HG03280 (cell line): Measurements from ENCODE around the gene GRK3.
A peak's percentile ranks its signal among the peaks of the same experiment; 100 is the strongest.
"Not testable (repeated sequence)": the region's sequence is repeated elsewhere in the genome, so short reads cannot be mapped to it uniquely, and the experiment has no call there.

Experiments used
- ATAC-seq: cut with Tn5 transposase; IDR thresholded peaks from one replicate; pipeline ENCODE4 v1.9.1; 2021; ENCODE audit warnings: mild to moderate bottlenecking, moderate library complexity; ENCODE audit not compliant: unreplicated experiment

GRK3 gene

GRCh38 chr22:25564320-25564978 is at the start of gene GRK3:
Gene GRK3, plus strand, starts transcription at chr22:25564675. Its CDS starts 366 bp downstream, at chr22:25565041.
- peak; percentile 50 for ATAC-seq

- no peak for ATAC-seq
Measured at GRCh38 chr22:25518000-25518663, 46.3 kb upstream of the GRK3 start.

- ATAC-seq = no peak
Measured at GRCh38 chr22:25525376-25525775, 39.1 kb upstream of the GRK3 start.

GRCh38 chr22:25525804-25526584 is 38.5 kb upstream of the GRK3 start:
- ATAC-seq = not testable (repeated sequence)

- not testable (repeated sequence) for ATAC-seq
Measured at GRCh38 chr22:25527016-25527415, 37.5 kb upstream of the GRK3 start.

GRCh38 chr22:25528068-25528467 is 36.4 kb upstream of the GRK3 start:
- not testable (repeated sequence) for ATAC-seq

- not testable (repeated sequence) for ATAC-seq
Measured at GRCh38 chr22:25529059-25529458, 35.4 kb upstream of the GRK3 start.

GRCh38 chr22:25529541-25530137 is 34.8 kb upstream of the GRK3 start:
- not testable (repeated sequence) for ATAC-seq

- ATAC-seq = not testable (repeated sequence)
Measured at GRCh38 chr22:25531677-25532076, 32.8 kb upstream of the GRK3 start.

GRCh38 chr22:25534724-25535123 is 29.8 kb upstream of the GRK3 start:
- ATAC-seq = no peak

GRCh38 chr22:25536589-25536988 is 27.9 kb upstream of the GRK3 start:
- ATAC-seq = no peak

- ATAC-seq = no peak
Measured at GRCh38 chr22:25540166-25540907, 24.1 kb upstream of the GRK3 start.

GRCh38 chr22:25540908-25541660 is 23.4 kb upstream of the GRK3 start:
- no peak for ATAC-seq

- ATAC-seq = no peak
Measured at GRCh38 chr22:25542191-25542590, 22.3 kb upstream of the GRK3 start.

- no peak for ATAC-seq
Measured at GRCh38 chr22:25542720-25543402, 21.6 kb upstream of the GRK3 start.

- no peak for ATAC-seq
Measured at GRCh38 chr22:25545146-25545545, 19.3 kb upstream of the GRK3 start.

GRCh38 chr22:25545672-25546071 is 18.8 kb upstream of the GRK3 start:
- no peak for ATAC-seq

- ATAC-seq = no peak
Measured at GRCh38 chr22:25546242-25546641, 18.2 kb upstream of the GRK3 start.

GRCh38 chr22:25546751-25547150 is 17.7 kb upstream of the GRK3 start:
- ATAC-seq = no peak
